ENCODE results near the gene HOXC10. TPM values are rescaled to one million over a fixed set of nuclear protein-coding genes. Genes with fewer than 3 reads are reported as not detected.

HOXC10 gene
- total RNA-seq, 1 donor from 2014 or later, result not detected

DNA sequence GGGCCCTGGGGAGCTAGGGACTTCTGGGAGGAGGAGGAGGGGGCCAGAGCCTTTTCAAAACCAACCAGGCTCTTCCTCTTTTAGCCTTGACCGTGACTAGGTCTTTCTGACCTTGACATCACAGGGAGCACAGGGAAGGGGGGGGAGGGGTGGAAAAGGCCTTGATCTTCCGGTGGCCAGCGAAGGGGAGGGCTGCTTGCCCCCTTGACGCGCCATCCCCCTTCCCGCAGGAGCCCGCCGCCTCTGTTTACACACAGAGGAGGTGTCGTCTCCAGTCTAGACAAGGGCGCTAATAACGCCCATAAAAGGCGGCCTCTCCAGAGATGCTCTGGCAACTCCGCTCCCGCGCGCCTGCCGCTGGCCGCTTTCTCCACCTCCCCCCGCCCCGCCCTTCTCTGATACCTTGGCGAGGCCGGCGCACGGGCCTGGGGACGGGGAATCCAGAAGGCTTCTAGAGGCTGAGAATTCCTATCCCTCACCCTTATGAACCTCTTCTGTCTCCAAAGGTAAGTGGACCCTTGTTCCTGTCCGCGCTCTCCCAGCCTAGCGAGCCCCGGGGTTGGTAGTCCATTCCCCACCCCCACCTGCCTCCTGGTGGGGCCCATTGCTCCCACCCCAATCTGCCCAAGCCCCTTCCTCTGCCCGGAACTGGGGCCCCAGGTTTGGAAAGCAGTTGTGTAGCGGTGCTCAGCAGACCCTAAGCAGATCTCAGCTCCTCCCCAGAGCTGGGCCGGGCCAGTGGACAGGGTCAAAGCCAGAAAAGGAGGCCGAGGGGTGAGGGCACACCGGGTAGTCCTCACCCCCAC lies 35.1 kb upstream of the HOXC10 start:
- intact Hi-C loops (cut with micrococcal nuclease), result no loop called here
- DNase-seq, result no peak
- ATAC-seq, result no peak

DNA sequence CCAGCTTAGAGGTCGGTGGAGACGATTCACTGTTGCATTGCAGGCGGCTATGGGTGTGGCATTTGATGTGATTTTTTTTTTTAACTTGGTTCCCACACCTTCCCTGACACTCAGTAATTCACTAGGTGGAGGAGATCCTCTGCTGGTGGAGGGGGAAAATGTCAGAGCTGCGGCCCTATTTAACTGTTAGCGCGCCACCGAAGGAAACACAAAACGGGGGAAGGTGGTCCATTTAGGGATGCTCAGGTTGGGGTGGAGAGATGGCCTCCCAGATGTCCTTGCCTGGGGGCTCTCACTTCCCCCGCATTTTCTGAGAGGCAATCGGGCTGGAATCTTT lies 34.5 kb upstream of the HOXC10 start:
- DNase-seq (no peak), ATAC-seq (no peak)
- intact Hi-C loops (cut with micrococcal nuclease), result no loop called here

DNA sequence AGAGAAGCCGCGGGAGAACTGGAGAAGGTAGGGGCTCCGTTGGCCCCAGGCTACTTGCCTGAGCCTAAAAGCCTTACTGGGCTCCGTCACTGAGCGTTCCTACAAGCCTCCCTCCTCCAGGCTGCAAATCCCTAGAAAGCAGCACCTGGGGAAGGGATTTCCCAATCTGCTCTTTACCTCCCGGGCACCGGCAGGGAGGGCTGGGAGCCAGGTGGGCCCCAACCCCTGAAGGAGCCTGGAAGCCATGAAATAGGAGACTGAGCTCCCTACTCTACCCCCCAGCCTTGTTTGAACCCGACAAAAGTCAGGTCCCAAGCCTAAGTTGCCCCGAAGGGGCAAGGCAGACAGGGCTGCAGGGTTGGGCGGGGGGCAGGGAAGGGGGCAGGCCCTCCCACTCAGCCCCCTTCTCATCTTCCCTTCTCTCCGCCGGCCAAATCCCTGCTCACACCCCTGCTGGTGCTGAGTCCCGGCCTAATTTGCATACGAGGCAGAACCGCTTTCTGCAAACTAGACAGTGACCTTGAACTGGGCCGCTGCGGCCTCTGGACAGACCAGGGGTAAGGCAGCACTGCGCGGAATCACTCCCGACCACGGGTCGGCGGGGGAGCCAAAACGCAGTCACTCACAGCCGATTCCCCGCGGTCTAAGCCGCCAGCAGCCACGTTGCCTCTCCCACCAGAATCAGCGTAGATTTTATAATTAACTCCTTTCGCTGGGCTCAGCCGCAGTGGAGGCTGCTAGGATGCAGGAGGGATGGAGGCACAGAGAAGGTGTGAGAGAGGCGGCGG lies 34.0 kb upstream of the HOXC10 start:
- DNase-seq, result no peak
- intact Hi-C loops (cut with micrococcal nuclease), result no loop called here
- ATAC-seq, result no peak

DNA sequence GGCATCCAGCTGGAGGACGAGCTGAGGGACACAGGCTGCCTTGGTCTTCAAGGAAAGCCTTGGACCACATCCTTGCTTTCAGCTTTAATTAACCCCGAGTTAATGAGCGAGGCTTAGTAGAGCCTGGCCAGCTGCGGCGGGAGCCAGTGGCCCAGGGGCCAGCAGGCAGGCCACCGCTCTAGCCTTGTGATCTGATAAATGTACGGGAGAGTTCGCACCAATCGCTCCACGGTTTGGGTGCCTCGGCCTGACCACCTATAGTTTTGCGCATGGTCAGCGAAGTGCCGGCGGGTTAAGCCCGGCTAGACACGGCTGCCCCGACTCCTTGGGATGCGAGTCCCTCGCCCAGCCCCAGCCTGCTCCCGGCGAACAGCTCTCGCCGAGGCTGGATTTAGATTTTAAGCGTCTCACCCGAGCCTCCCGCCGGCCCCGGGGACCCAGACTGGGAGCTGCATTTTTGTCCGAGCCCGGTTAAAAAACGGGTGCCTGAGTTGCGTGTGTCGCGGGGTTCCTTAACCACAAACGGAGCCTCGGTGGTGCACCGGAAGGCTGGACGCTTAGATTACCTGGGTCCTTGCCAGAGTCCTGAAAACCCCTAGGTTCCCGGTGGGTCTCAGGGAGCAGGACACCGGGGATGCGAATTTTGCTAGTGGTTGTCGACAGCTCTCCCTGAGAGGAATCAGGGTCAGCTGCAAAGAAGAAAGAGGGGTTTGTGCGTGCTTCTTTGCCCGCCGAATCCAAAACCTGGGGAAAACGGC lies 33.2 kb upstream of the HOXC10 start:
- intact Hi-C loops (cut with micrococcal nuclease), result no loop called here
- DNase-seq (no peak), ATAC-seq (no peak)

DNA sequence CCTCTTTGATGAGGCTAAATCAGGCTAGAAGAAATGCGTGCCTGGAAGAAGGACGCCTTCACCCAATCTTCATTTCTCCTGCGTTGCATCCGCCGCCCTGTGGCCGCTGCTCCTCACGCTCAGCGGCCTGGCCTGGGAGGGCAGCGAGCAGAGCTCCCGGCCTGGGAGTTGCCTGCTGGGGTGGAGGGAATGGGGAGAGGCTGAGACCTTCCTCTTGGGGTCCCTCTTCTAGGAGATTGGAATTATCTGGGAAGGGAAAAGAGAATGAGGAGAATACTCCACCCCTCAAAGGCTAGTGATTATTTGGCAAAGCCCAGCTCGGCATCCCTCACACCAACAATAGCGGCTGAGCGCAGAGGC lies 32.6 kb upstream of the HOXC10 start:
- ATAC-seq (no peak), DNase-seq (no peak)
- intact Hi-C loops (cut with micrococcal nuclease), result no loop called here

DNA sequence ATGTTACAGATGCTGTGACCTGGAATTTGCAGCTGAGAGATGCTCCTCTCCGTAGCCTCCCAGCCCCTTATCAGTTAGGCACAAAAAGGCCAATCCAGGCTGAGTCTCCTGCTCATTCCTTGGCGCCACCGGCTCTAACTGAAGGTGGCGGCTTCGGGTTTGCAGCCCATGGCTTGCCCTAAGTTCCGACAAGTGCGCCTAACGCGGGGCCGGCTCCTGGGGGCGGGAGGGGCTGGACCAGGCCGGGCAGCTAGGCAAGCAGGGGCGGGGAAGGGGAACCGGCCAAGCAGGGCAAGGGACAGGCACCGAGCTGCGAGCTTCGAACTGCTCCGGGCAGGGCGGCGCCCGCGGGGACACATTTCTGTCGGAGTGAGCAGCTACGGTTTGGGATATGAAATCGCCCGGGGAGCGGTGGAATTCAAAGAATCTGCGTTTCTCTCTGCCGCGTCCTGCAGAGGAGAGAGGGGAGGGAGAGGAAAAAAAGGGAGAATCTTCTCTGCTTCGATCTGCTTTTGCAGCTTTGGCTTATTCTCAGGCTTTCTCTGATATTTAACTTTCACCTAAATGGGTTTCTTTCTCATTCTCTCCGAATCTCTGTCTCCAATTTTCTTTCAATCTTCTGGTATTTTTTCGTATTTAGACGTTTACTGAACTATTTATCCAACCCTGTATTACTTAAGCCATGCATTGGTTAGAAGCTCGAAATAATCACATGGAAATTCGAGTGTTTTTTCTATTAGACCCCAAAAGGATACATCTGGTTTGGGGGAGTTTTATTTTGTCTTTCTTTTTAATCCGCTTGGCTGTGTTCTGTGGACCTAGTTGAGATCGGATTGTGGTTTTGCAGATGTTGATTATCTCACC lies 31.8 kb upstream of the HOXC10 start:
- ATAC-seq, result no peak
- intact Hi-C loops (cut with micrococcal nuclease), result no loop called here
- DNase-seq, result no peak

DNA sequence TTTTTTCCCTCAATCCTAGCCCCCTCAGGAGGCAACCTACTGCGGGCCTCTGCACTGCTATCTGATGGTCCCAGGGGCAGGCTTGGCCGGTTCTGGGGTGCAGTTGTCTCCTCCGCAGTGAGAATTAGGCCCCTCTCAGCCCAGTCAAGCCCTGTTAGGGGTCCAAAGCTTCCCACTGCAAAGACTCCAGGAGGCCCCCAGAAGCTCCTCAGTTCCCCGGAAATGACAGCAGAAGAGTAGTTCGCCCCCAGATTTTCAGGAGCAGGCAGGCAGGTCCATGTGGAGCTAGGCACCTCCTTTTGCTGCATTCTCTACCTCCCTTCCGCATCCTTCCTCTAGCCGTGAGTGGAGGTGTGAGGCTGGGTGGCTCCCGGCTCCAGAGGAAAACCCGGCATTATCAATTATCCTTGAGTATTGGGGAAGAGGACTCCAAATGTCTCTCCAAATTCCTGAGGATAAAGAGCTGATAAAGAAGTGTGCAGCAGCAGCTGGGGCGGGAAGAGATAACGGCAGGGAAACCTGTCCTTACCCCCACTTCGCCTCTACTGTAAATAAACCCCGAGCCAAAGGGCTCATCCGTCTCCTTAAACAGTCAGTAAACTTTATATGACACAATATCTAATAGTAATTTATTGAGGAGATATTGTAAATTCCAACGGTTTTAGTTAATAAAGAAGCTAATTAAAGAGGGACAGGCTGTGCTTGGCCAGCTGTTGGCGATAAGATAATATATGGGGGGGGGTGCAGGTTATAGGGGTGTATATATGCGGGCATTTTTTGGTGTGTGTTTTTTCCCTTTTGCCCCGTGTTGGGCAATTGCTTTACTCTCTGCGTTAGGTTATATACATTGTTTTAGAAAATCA lies 30.9 kb upstream of the HOXC10 start:
- intact Hi-C loops (cut with micrococcal nuclease), result no loop called here
- no peak for DNase-seq
- no peak for ATAC-seq

DNA sequence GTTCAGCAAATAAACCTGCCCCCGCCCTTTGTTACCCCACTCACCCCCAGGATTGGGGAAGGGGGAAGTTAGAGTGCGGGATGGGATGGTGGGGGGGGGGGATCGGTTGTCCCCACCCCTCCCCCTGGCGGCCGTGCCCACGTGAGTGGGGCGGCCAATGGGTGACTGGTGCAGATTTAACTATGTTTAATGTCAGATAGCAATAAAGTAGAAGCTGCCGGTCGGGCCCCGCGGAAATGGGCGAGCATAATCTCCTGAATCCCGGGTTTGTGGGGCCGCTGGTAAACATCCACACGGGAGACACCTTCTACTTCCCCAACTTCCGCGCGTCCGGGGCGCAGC lies 30.3 kb upstream of the HOXC10 start, which contains the start of gene HOXC12:
Gene HOXC12 (plus strand): TSS at position 210 of the 342 bp plus-strand sequence. CDS start 27 bp downstream, at position 237.
- DNase-seq (no peak), ATAC-seq (no peak)
- intact Hi-C loops (cut with micrococcal nuclease), result no loop called here

DNA sequence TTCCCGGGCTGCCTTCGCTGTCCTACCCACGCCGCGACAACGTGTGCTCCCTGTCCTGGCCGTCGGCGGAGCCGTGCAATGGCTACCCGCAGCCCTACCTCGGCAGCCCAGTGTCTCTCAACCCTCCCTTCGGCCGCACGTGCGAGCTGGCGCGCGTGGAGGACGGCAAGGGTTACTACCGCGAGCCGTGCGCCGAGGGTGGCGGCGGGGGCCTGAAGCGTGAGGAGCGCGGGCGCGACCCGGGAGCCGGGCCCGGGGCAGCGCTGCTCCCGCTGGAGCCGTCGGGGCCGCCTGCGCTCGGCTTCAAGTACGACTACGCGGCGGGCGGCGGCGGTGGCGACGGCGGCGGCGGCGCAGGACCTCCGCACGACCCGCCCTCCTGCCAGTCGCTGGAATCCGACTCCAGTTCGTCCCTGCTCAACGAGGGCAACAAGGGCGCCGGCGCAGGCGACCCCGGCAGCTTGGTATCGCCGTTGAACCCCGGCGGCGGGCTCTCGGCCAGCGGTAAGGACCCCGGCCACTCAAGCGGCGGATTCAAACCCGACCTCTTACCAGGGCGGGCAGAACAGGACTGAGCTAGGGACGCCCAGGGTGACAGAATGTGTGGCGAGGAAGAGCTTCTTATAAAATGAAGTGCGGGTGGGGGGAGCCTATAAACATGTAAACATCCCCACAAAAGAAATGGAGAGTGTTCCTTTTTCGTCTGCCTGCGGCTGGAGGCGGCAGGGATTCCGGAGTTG lies 29.7 kb upstream of the HOXC10 start:
- no peak for DNase-seq
- intact Hi-C loops (cut with micrococcal nuclease), result no loop called here
- ATAC-seq, result no peak

DNA sequence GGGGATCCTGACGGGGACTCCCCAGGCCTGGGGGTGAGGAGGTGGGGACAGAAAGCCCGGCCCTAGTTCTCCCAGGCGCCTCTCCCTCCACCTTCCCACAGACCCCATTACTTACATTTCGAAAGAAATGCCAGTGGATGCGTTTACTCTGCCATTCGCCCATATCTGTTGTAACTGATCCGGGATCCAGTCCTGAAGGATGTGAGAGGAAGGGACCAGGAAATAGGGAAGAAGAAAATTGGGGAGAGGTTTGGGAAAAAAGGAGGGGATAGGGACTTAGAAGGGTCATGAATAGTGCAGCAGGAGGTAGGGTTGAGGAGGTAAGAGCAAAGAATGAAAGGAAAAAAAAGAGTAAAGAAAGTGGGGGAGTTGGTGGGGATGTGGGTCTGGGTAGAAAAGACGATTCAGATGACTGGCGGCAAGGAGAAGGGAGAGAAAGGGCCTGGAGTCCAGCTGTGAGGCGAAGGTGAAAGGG lies 29.1 kb upstream of the HOXC10 start:
- ATAC-seq, result no peak
- no peak for DNase-seq
- intact Hi-C loops (cut with micrococcal nuclease), result no loop called here

DNA sequence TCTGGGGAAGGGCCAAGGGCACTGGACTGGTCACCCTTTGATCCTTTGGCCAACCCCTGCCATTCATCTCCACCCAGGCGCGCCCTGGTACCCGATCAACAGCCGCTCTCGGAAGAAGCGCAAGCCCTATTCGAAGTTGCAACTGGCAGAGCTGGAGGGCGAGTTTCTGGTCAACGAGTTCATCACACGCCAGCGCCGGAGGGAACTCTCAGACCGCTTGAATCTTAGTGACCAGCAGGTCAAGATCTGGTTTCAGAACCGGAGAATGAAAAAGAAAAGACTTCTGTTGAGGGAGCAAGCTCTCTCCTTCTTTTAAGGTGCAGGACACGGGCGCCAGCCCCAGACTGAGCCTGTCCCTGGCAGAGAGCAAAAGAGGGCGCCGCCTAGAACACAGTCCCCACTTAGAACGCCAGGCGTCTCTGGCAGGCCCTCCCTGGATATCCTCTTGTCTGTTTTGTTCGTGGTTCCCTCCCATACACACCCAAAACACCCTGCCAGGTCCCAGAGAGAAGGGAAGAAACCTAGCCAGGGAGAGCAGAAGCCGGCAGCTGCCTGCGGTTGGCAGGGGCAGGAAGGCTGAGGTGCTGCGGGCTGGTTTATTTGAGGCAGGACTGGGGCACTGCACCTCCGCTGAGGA lies 28.6 kb upstream of the HOXC10 start:
- intact Hi-C loops (cut with micrococcal nuclease), result no loop called here
- DNase-seq (no peak), ATAC-seq (no peak)

DNA sequence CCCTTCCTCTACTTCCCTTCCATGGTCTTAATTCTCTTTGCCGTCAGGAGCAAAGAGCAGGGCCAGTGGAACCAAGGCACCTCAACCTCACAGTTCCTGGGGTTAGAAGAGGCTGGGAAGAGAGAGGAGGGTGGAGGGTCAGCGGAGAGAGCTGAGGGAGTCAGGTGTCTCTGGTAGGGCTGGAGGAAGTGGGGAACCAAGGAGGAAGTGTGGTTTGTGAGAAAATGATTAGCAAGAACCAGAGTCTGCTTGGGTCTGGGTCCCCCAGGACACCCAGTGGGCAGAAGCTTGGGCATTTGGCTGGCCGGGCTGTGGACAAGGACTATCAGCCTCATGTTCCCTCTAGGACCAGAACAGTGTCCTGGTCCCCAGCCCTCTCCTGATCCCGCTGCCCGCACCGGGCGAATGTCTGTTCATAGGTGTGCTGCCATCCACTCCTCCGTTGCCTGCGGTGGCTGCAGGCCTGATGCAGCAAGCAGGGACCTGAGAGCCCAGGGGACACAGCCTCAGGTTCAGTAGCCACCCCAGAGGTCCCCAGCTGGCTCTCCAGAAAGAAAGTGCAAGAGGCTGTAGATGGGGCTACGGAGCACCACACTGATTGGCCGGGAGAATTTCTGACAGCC lies 27.9 kb upstream of the HOXC10 start:
- no peak for DNase-seq
- intact Hi-C loops (cut with micrococcal nuclease), result no loop called here
- no peak for ATAC-seq

DNA sequence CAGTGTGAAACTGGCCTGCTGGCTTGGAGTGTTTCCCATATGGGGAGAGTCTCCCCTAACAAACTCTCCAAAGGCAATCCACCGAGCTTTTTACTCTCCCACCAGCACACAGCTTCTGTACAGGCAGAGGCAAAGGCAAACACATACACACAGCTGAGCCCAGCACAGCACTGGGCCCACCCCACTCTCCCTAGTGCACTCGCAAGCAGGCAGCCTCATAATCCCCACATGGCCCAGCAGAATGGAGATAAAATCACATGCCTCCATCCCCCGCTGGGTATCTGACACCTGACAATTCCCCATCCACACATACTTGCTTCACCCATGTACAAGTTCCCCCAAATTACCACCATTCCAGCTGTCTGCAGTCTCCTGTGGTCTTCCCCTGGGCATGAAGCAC lies 26.8 kb upstream of the HOXC10 start:
- DNase-seq (no peak), ATAC-seq (no peak)
- intact Hi-C loops (cut with micrococcal nuclease), result no loop called here

DNA sequence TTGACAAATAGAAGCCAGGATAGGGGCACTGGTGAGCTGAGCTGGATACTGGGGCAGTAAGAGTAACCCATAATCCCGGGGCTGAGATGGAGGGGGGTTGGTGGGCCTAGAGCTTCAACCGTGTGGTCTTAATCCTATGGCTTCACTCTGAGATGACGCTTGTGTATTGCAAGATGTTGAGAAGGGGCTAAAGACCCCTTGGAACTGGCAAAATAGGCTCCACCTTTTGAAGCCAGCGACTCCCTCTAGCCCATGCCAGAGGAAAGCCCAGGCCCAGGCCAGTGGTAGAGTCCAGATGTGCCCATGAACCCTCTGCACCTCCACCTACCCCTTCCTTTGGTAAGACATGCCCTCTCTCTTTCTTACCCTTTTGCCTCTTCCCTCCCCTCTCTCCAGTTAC lies 25.6 kb upstream of the HOXC10 start:
- intact Hi-C loops (cut with micrococcal nuclease), result no loop called here
- no peak for ATAC-seq
- DNase-seq, result no peak

DNA sequence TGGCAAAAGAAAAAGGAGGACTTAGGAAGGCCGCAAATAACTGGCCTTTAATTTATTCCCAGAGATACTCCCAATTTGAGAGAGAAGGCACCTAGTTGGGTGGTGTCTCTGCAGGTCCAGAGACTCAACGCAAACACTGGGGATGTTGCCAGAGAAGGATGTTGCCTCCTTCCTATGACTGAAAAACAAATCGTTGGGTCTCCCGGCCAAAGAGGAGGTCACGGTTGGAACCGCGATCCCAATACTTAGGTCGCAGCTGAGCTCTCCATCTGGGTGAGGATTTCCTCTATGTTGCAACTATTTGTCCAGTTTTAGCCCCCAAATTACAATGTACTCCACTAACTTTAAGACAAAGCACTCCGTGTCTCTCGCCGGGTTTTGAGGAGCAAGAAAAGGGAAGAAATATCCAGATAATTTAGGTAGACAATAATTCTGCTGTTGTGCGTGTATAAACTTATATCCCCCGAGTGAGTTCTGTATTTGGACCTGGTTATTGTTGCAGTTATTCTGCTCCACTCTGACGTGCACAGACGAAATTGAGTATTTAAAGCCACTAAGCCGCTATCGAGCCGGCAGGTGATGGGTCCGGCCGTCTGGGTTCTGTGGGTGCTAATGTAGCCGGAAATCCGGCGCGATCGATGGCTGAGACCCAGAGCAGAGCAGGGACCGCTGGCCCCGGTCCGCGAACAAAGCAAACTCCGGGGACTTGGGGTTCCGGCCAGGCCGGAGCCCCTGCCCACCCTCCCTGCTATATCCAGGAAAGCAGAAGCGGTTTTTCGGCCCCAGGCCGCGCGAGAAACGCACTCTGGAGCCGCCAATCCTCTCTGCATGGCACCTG lies 24.5 kb upstream of the HOXC10 start:
- DNase-seq (no peak), ATAC-seq (no peak)
- intact Hi-C loops (cut with micrococcal nuclease), result no loop called here

All from left ventricle myocardium superior (tissue), 1 donor.